Measurements from ENCODE around the gene KLHDC10. TPM values are rescaled to one million over a fixed set of nuclear protein-coding genes. Genes with fewer than 3 reads are reported as not detected.

Gene KLHDC10
- total RNA-seq, 6 experiments from 2014 or later: 21.0 to 25.5 (median 24.1) TPM

- Mint-ChIP-seq H3K4me3 (no peak overlapping the region), H3K27ac (no peak overlapping the region), H3K4me1 (ENCODE audit: low read depth) (peaks cover 14% of the 10 kb centered on the region), H3K9me3 (no peaks in the 10 kb centered on the region), H3K36me3 (ENCODE audit: low read depth) (peaks cover 30% of the 10 kb centered on the region), H3K27me3 (ENCODE audit: insufficient read depth) (no peaks in the 10 kb centered on the region)
- TF ChIP-seq CTCF (IDR thresholded peaks at IDR 0.05): no peak
- no peak for DNase-seq
Observed at GRCh38 chr7:130127404-130127803, 57.1 kb downstream of the KLHDC10 start.

GRCh38 chr7:130127821-130128317, 57.5 kb downstream of the KLHDC10 start:
- peak; percentile 28 for DNase-seq
- Mint-ChIP-seq H3K4me1 (ENCODE audit: low read depth) (peaks cover 14% of the 10 kb centered on the region), H3K9me3 (no peaks in the 10 kb centered on the region), H3K27ac (no peak overlapping the region), H3K27me3 (ENCODE audit: insufficient read depth) (no peaks in the 10 kb centered on the region), H3K36me3 (ENCODE audit: low read depth) (peaks cover 26% of the 10 kb centered on the region), H3K4me3 (no peak overlapping the region)
- TF ChIP-seq CTCF (IDR thresholded peaks at IDR 0.05): no peak

- Mint-ChIP-seq H3K27me3 (ENCODE audit: insufficient read depth) (no peaks in the 10 kb centered on the region), H3K9me3 (no peaks in the 10 kb centered on the region), H3K27ac (no peak overlapping the region; the same call in 1 of the 2 replicates), H3K36me3 (ENCODE audit: low read depth) (peaks cover 24% of the 10 kb centered on the region), H3K4me1 (ENCODE audit: low read depth) (peaks cover 14% of the 10 kb centered on the region), H3K4me3 (no peak overlapping the region)
- no peak for TF ChIP-seq CTCF (IDR thresholded peaks at IDR 0.05)
- DNase-seq: no peak
Observed at GRCh38 chr7:130129011-130129411, 58.7 kb downstream of the KLHDC10 start.

GRCh38 chr7:130131191-130131834, 61.0 kb downstream of the KLHDC10 start:
- Mint-ChIP-seq H3K27ac (no peak overlapping the region; the same call in 1 of the 2 replicates), H3K4me1 (ENCODE audit: low read depth) (peaks cover 26% of the 10 kb centered on the region)
- DNase-seq: no peak

More at GRCh38 chr7:130131191-130131834, 61.0 kb downstream of the KLHDC10 start:
- TF ChIP-seq CTCF (IDR thresholded peaks at IDR 0.05): no peak
- H3K4me3 Mint-ChIP-seq: no peak overlapping the region
- H3K9me3 Mint-ChIP-seq: no peaks in the 10 kb centered on the region
- H3K27me3 Mint-ChIP-seq (ENCODE audit: insufficient read depth): no peaks in the 10 kb centered on the region
- H3K36me3 Mint-ChIP-seq (ENCODE audit: low read depth): peaks cover 27% of the 10 kb centered on the region

Data from HFFc6 (cell line).